Activated CD8-positive, alpha-beta memory T cell treated with anti-CD3 and anti-CD28 coated beads for 24 hours (primary cell): ENCODE data around the gene MAST4.

Experiments used
- DNase-seq: peaks from one replicate; pipeline ENCODE4 v3.0.0-alpha.2; 2020

The MAST4 gene

GRCh38 chr5:66881480-66882161 is 285.4 kb downstream of the MAST4 start:
- no peak for DNase-seq

GRCh38 chr5:66882606-66883227 is 286.5 kb downstream of the MAST4 start:
- no peak for DNase-seq

GRCh38 chr5:66884564-66885243 is 288.5 kb downstream of the MAST4 start:
- DNase-seq, result no peak

GRCh38 chr5:66886941-66887340 is 290.7 kb downstream of the MAST4 start:
- no peak for DNase-seq

- DNase-seq, result no peak
These were observed 292.4 kb downstream of the MAST4 start for GRCh38 chr5:66888613-66889012.

- no peak for DNase-seq
These were observed 292.9 kb downstream of the MAST4 start for GRCh38 chr5:66889056-66889455.

- no peak for DNase-seq
These were observed 293.3 kb downstream of the MAST4 start for GRCh38 chr5:66889524-66889923.

GRCh38 chr5:66891184-66891925 is 295.2 kb downstream of the MAST4 start:
- DNase-seq, result no peak

GRCh38 chr5:66892716-66893115 is 296.5 kb downstream of the MAST4 start:
- no peak for DNase-seq

- no peak for DNase-seq
These were observed 298.5 kb downstream of the MAST4 start for GRCh38 chr5:66894480-66895240.

- DNase-seq, result no peak
These were observed 300.0 kb downstream of the MAST4 start for GRCh38 chr5:66896171-66896570.

GRCh38 chr5:66897356-66897755 is 301.2 kb downstream of the MAST4 start:
- no peak for DNase-seq

- no peak for DNase-seq
These were observed 302.2 kb downstream of the MAST4 start for GRCh38 chr5:66898241-66898995.

- no peak for DNase-seq
These were observed 307.0 kb downstream of the MAST4 start for GRCh38 chr5:66903218-66903617.

GRCh38 chr5:66903709-66904108 is 307.5 kb downstream of the MAST4 start:
- DNase-seq, result no peak

- no peak for DNase-seq
These were observed 308.0 kb downstream of the MAST4 start for GRCh38 chr5:66904189-66904588.

GRCh38 chr5:66906021-66906420 is 309.8 kb downstream of the MAST4 start:
- no peak for DNase-seq

- no peak for DNase-seq
These were observed 312.0 kb downstream of the MAST4 start for GRCh38 chr5:66908230-66908629.

GRCh38 chr5:66909364-66909763 is 313.2 kb downstream of the MAST4 start:
- DNase-seq, result no peak

- DNase-seq, result no peak
These were observed 316.6 kb downstream of the MAST4 start for GRCh38 chr5:66912787-66913186.

- no peak for DNase-seq
These were observed 319.3 kb downstream of the MAST4 start for GRCh38 chr5:66915531-66915930.

- DNase-seq, result no peak
These were observed 326.7 kb downstream of the MAST4 start for GRCh38 chr5:66922881-66923280.
